Measurements from ENCODE around the gene NRG3. TPM values are rescaled to one million over a fixed set of nuclear protein-coding genes. Genes with fewer than 3 reads are reported as not detected.

NRG3 gene
- total RNA-seq, 1 experiment from 2014 or later: 0.08 TPM

GRCh38 chr10:82722273-82722672 is 847.3 kb downstream of the NRG3 start:
- no peak for DNase-seq (ENCODE audit: low read depth, low spot score)
- Histone ChIP-seq H3K27ac (ENCODE audit: low read length) (no peak overlapping the region), H3K4me1 (ENCODE audit: control insufficient read depth, insufficient read depth, low read length) (no peaks in the 10 kb centered on the region), H3K9me3 (ENCODE audit: control insufficient read depth, insufficient read depth, low read depth, low read length) (no peaks in the 10 kb centered on the region), H3K4me3 (ENCODE audit: low read depth in 2 of 2, low read length in 2 of 2) (no peak overlapping the region), H3K27me3 (ENCODE audit: control insufficient read depth, insufficient read depth, low read length) (no peaks in the 10 kb centered on the region), H3K36me3 (ENCODE audit: control insufficient read depth, insufficient read depth, low read length) (no peaks in the 10 kb centered on the region)
- intact Hi-C loops (cut with micrococcal nuclease; ENCODE audit: unreplicated experiment): no loop called here
- ChIA-PET POLR2A (no interaction called here), CTCF (no interaction called here)
- BruUV-seq (replicated peaks): no TSS peak
- ATAC-seq: no peak
- TF ChIP-seq POLR2AphosphoS5 (IDR thresholded peaks at IDR 0.05; ENCODE audit: low read depth, low read length) (no peak), REST (IDR thresholded peaks at IDR 0.05; ENCODE audit: insufficient read depth in 1 of 2, low read depth in 2 of 2, low read length in 1 of 2) (no peak), SIN3A (IDR thresholded peaks at IDR 0.05; ENCODE audit: borderline replicate concordance, insufficient read depth, low read depth, low read length) (no peak), TCF7L2 (IDR thresholded peaks at IDR 0.05; ENCODE audit: low read depth, low read length) (no peak)
- TF ChIP-seq, protein P1, sequence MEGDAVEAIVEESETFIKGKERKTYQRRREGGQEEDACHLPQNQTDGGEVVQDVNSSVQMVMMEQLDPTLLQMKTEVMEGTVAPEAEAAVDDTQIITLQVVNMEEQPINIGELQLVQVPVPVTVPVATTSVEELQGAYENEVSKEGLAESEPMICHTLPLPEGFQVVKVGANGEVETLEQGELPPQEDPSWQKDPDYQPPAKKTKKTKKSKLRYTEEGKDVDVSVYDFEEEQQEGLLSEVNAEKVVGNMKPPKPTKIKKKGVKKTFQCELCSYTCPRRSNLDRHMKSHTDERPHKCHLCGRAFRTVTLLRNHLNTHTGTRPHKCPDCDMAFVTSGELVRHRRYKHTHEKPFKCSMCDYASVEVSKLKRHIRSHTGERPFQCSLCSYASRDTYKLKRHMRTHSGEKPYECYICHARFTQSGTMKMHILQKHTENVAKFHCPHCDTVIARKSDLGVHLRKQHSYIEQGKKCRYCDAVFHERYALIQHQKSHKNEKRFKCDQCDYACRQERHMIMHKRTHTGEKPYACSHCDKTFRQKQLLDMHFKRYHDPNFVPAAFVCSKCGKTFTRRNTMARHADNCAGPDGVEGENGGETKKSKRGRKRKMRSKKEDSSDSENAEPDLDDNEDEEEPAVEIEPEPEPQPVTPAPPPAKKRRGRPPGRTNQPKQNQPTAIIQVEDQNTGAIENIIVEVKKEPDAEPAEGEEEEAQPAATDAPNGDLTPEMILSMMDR (IDR thresholded peaks at IDR 0.05): no peak
- in situ Hi-C loops (cut with HindIII; ENCODE audit: low pct_unique_long_range_greater_than_20kb, low sequenced_read_pairs): no loop called here

DNA sequence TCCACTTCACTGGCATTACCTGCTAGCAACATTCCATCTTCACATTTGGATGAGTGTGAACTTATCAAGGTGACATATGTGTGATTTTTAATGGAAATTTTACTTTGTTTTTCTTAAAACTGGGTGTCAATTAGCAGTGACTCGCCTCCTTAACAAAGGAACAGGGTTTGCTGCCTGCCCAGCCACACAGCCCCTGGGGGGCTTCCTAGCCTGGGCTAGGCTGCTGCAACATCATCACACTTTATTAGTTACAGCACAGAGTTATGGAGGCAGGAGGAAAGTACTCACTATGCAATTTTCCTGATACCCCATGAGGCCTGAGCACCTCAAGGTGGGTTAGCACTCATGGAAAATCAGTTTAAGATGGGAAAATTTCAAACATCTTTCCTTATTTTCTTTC is 861.3 kb downstream of the NRG3 start:
- BruUV-seq (replicated peaks): no TSS peak

More for the DNA sequence above, 861.3 kb downstream of the NRG3 start:
- Histone ChIP-seq H3K4me3 (ENCODE audit: low read depth in 2 of 2, low read length in 2 of 2) (no peak overlapping the region), H3K27ac (ENCODE audit: low read length) (no peak overlapping the region), H3K4me1 (ENCODE audit: control insufficient read depth, insufficient read depth, low read length) (no peaks in the 10 kb centered on the region), H3K27me3 (ENCODE audit: control insufficient read depth, insufficient read depth, low read length) (no peaks in the 10 kb centered on the region), H3K36me3 (ENCODE audit: control insufficient read depth, insufficient read depth, low read length) (no peaks in the 10 kb centered on the region), H3K9me3 (ENCODE audit: control insufficient read depth, insufficient read depth, low read depth, low read length) (no peaks in the 10 kb centered on the region)
- ChIA-PET POLR2A (no interaction called here), CTCF (no interaction called here)
- TF ChIP-seq, protein P1 (IDR thresholded peaks at IDR 0.05): no peak
- TF ChIP-seq SIN3A (IDR thresholded peaks at IDR 0.05; ENCODE audit: borderline replicate concordance, insufficient read depth, low read depth, low read length) (no peak), TCF7L2 (IDR thresholded peaks at IDR 0.05; ENCODE audit: low read depth, low read length) (no peak)
- in situ Hi-C loops (cut with HindIII; ENCODE audit: low pct_unique_long_range_greater_than_20kb, low sequenced_read_pairs): no loop called here
- ATAC-seq (no peak), DNase-seq (ENCODE audit: low read depth, low spot score) (no peak)
- intact Hi-C loops (cut with micrococcal nuclease; ENCODE audit: unreplicated experiment): no loop called here

Measured in Panc1 (cell line).